Thoracic aorta (tissue), 2 donors: ENCODE data around the gene BRWD1. TPM values are rescaled to one million over a fixed set of nuclear protein-coding genes. Genes with fewer than 3 reads are reported as not detected.

Experiments used
- ATAC-seq: fragments of 150-250 bp; one replicate; pipeline ENCODE4 v1.8.0; 2017; ENCODE audit warnings: low read depth; ENCODE audit not compliant: insufficient number of reproducible peaks, low FRiP score
- DNase-seq: peaks from one replicate; pipeline ENCODE4 v3.0.0-alpha.2; 2020; ENCODE audit warnings: low spot score
- H3K27ac ChIP-seq, 2 donors: fragments of 200-600 bp; sonication (generic); 1 replicate in 1 of 2; 2 replicates in 1 of 2; pipeline ENCODE4 v1.5.1; 2016; ENCODE audit warnings: mild to moderate bottlenecking in 2 of 2, moderate library complexity in 2 of 2
- H3K27me3 ChIP-seq: fragments of 200-600 bp; sonication (generic); replicated peaks from 2 replicates; pipeline ENCODE4 v1.6.0; 2016; ENCODE audit warnings: mild to moderate bottlenecking; ENCODE audit not compliant: insufficient read depth
- H3K36me3 ChIP-seq: fragments of 200-600 bp; sonication (generic); one replicate; pipeline ENCODE4 v1.5.1; 2016
- H3K4me1 ChIP-seq, 2 donors: fragments of 200-600 bp; sonication (generic); 1 replicate in 1 of 2; 2 replicates in 1 of 2; pipeline versions ENCODE4 v1.5.1 to v1.6.0; 2016; ENCODE audit warnings: low read depth in 2 of 2, mild to moderate bottlenecking in 1 of 2; ENCODE audit not compliant: control insufficient read depth in 1 of 2
- H3K4me3 ChIP-seq: fragments of 200-600 bp; sonication (generic); 2 replicates; pipeline ENCODE4 v1.5.1; 2016; ENCODE audit warnings: mild to moderate bottlenecking
- H3K9me3 ChIP-seq: fragments of 200-600 bp; sonication (generic); 2 replicates; pipeline ENCODE4 v1.5.1; 2016
- total RNA-seq, 2 donors: library from RNA; depleted of rRNA; stranded (reverse); fragments of >200 nt; gene quantifications; one replicate each; pipeline versions ENCODE4 v1.1.0 to v1.2.3, GENCODE V29; 2016
- TF ChIP-seq, protein P1 (sequence below): fragments of 200-600 bp; sonication (generic); IDR thresholded peaks from one replicate; pipeline ENCODE4 v1.5.1; 2019; ENCODE audit warnings: antibody characterized with exemption

BRWD1 gene
- total RNA-seq, 2 donors from 2014 or later, result 56.0 to 81.6 TPM

- H3K27ac ChIP-seq, result peak overlapping the region; percentile 52 to 57
- DNase-seq (no peak), ATAC-seq (no peak)
These were observed 157.9 kb downstream of the BRWD1 start for GRCh38 chr21:39155578-39155977.

DNA sequence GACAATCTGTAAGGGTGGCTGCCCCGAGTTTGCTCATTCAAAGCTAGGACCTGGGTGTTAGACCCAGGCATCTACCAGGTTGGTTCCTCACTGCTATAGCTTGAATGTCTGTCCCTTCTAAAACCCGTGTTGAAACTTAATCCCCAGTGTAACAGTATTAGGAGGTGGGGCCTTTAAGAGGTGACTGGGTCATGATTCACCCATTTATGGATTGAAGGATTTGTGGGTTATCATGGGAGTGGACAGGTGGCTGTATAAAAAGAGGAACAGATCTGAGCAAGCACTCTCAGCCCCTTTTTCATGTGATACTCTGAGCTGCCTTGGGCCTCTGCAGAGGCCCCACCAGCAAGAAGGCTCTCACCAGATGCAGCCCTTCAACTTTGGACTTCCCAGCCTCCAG lies 159.6 kb downstream of the BRWD1 start:
- Histone ChIP-seq H3K27me3 (no peaks in the 10 kb centered on the region), H3K27ac (no peak overlapping the region), H3K4me1 (peaks cover 6 to 18% of the 10 kb centered on the region in 2 donors), H3K36me3 (no peaks in the 10 kb centered on the region), H3K4me3 (no peak overlapping the region), H3K9me3 (no peaks in the 10 kb centered on the region)
- ATAC-seq, result no peak
- TF ChIP-seq, protein P1, sequence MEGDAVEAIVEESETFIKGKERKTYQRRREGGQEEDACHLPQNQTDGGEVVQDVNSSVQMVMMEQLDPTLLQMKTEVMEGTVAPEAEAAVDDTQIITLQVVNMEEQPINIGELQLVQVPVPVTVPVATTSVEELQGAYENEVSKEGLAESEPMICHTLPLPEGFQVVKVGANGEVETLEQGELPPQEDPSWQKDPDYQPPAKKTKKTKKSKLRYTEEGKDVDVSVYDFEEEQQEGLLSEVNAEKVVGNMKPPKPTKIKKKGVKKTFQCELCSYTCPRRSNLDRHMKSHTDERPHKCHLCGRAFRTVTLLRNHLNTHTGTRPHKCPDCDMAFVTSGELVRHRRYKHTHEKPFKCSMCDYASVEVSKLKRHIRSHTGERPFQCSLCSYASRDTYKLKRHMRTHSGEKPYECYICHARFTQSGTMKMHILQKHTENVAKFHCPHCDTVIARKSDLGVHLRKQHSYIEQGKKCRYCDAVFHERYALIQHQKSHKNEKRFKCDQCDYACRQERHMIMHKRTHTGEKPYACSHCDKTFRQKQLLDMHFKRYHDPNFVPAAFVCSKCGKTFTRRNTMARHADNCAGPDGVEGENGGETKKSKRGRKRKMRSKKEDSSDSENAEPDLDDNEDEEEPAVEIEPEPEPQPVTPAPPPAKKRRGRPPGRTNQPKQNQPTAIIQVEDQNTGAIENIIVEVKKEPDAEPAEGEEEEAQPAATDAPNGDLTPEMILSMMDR, result peak; percentile 0
- DNase-seq, result no peak

More at GRCh38 chr21:39155578-39155977, 157.9 kb downstream of the BRWD1 start:
- H3K27me3 ChIP-seq, result no peaks in the 10 kb centered on the region
- H3K9me3 ChIP-seq, result no peaks in the 10 kb centered on the region
- peaks cover 12 to 28% of the 10 kb centered on the region in 2 donors for H3K4me1 ChIP-seq
- TF ChIP-seq, protein P1, result no peak
- H3K4me3 ChIP-seq, result no peak overlapping the region
- no peaks in the 10 kb centered on the region for H3K36me3 ChIP-seq

- Histone ChIP-seq H3K9me3 (no peaks in the 10 kb centered on the region), H3K4me1 (peaks cover 6 to 14% of the 10 kb centered on the region in 2 donors), H3K27ac (no peak overlapping the region), H3K27me3 (no peaks in the 10 kb centered on the region), H3K4me3 (no peak overlapping the region), H3K36me3 (no peaks in the 10 kb centered on the region)
- no peak for DNase-seq
- no peak for ATAC-seq
- TF ChIP-seq, protein P1, result no peak
These were observed 160.1 kb downstream of the BRWD1 start for GRCh38 chr21:39153373-39153772.

DNA sequence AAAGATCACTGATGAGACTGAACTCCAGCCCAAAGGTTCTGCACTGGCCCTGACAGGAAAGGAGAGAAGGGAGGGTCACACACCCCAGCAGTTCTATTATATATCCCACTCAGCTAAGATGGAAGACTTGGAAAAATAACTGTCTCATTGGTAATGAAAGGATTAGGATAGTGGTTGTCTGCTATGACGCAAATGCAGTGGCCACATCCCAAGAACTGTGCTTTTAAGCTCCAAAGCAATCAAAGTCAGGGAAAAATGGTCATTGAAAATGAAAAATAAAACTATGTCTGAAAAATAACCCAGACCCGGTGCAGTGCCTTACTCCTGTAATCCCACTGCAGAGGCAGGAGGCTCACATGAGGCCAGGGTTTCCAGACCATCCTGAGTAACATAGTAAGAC lies 161.2 kb downstream of the BRWD1 start:
- Histone ChIP-seq H3K36me3 (no peaks in the 10 kb centered on the region), H3K27me3 (no peaks in the 10 kb centered on the region), H3K9me3 (no peaks in the 10 kb centered on the region), H3K4me3 (no peak overlapping the region), H3K27ac (no peak overlapping the region), H3K4me1 (peaks cover 6 to 14% of the 10 kb centered on the region in 2 donors)
- TF ChIP-seq, protein P1, result no peak
- no peak for ATAC-seq
- DNase-seq, result no peak

GRCh38 chr21:39150877-39151276 lies 162.6 kb downstream of the BRWD1 start:
- Histone ChIP-seq H3K27ac (no peak overlapping the region), H3K4me3 (no peak overlapping the region), H3K27me3 (no peaks in the 10 kb centered on the region), H3K36me3 (no peaks in the 10 kb centered on the region), H3K4me1 (peaks cover 2 to 9% of the 10 kb centered on the region in 2 donors), H3K9me3 (no peaks in the 10 kb centered on the region)
- DNase-seq (no peak), ATAC-seq (no peak)
- TF ChIP-seq, protein P1, result no peak
